Right lung (tissue), 10 donors: ENCODE data around the gene RDH5. TPM values are rescaled to one million over a fixed set of nuclear protein-coding genes. Genes with fewer than 3 reads are reported as not detected.
A peak's percentile ranks its signal among the peaks of the same experiment; 100 is the strongest.

Experiments used
- DNase-seq, 2 donors: peaks; one replicate each; pipeline ENCODE4 v3.0.0-alpha.2; 2013
- long read RNA-seq, 8 donors: transcript quantifications; one replicate each; lab custom pipeline, GENCODE V29; 2026
- polyA plus RNA-seq, 5 donors: library from polyadenylated mRNA; unstranded; fragments of 120-200 nt; gene quantifications; one replicate each; pipeline versions ENCODE4 v1.2.1 to v1.2.3, GENCODE V29; 2013; ENCODE audit warnings: inconsistent platforms in 1 of 5, low replicate concordance in 1 of 5; ENCODE audit not compliant: insufficient read length in 5 of 5, insufficient read depth in 1 of 5

The RDH5 gene
- polyA plus RNA-seq = 10 to 100 TPM in 3 of 5 donors, 1 to 10 TPM in 2; 8.7 to 15.0 (median 10.6) TPM
- long read RNA-seq, donor 1, partial matches to known transcripts = 0 of 2 reads
- long read RNA-seq, donor 1, other reads (novel, unspliced or antisense) = 0 of 2 reads
- long read RNA-seq, donor 2, partial matches to known transcripts = 606 of 607 reads
- long read RNA-seq, donor 2, other reads (novel, unspliced or antisense) = 0 of 607 reads
- long read RNA-seq, donor 3, transcript RDH5-208 (2 exons, 976 nt) = major isoform, 7 of 7 reads
- long read RNA-seq, donor 3, partial matches to known transcripts = 0 of 7 reads
- long read RNA-seq, donor 3, other reads (novel, unspliced or antisense) = 0 of 7 reads
- long read RNA-seq, donor 4, partial matches to known transcripts = 813 of 814 reads
- long read RNA-seq, donor 4, other reads (novel, unspliced or antisense) = 0 of 814 reads
- long read RNA-seq, donor 5, partial matches to known transcripts = 1,488 of 1,519 reads
- long read RNA-seq, donor 5, other reads (novel, unspliced or antisense) = 30 of 1,519 reads
- long read RNA-seq, donor 6, transcript RDH5-208 (2 exons, 976 nt) = major isoform, 6 of 1,393 reads
- long read RNA-seq, donor 6, partial matches to known transcripts = 1,353 of 1,393 reads
- long read RNA-seq, donor 6, other reads (novel, unspliced or antisense) = 34 of 1,393 reads
- long read RNA-seq, donor 7, partial matches to known transcripts = 0 of 1 reads
- long read RNA-seq, donor 7, other reads (novel, unspliced or antisense) = 0 of 1 reads
- long read RNA-seq, donor 8, partial matches to known transcripts = 477 of 482 reads
- long read RNA-seq, donor 8, other reads (novel, unspliced or antisense) = 5 of 482 reads

GRCh38 chr12:55720071-55720564, at the start of gene RDH5:
TSS of gene RDH5 (plus strand) at chr12:55720393. CDS start at chr12:55721185, 792 bp downstream.
- DNase-seq = no peak

- DNase-seq = no peak
These were observed 48.4 kb upstream of the RDH5 start for GRCh38 chr12:55671746-55672145.

- DNase-seq = no peak
These were observed 46.6 kb upstream of the RDH5 start for GRCh38 chr12:55673638-55674037.

GRCh38 chr12:55675666-55676065, 44.5 kb upstream of the RDH5 start:
- no peak for DNase-seq

- DNase-seq = no peak
These were observed 43.5 kb upstream of the RDH5 start for GRCh38 chr12:55676707-55677106.

- DNase-seq = no peak
These were observed 40.5 kb upstream of the RDH5 start for GRCh38 chr12:55679691-55680090.

- peak; percentile 42 to 62 for DNase-seq
These were observed 38.8 kb upstream of the RDH5 start for GRCh38 chr12:55681142-55682077.

GRCh38 chr12:55682087-55682796, 38.0 kb upstream of the RDH5 start:
- DNase-seq = no peak

- no peak for DNase-seq
These were observed 36.5 kb upstream of the RDH5 start for GRCh38 chr12:55683676-55684075.

- no peak for DNase-seq
These were observed 35.3 kb upstream of the RDH5 start for GRCh38 chr12:55684761-55685370.

- no peak for DNase-seq
These were observed 34.5 kb upstream of the RDH5 start for GRCh38 chr12:55685671-55686070.

GRCh38 chr12:55686366-55687010, 33.7 kb upstream of the RDH5 start:
- no peak for DNase-seq

- no peak for DNase-seq
These were observed 32.4 kb upstream of the RDH5 start for GRCh38 chr12:55687746-55688145.

GRCh38 chr12:55688716-55689655, 31.2 kb upstream of the RDH5 start:
- DNase-seq = no peak

GRCh38 chr12:55692631-55693322, 27.4 kb upstream of the RDH5 start:
- no peak for DNase-seq

- DNase-seq = no peak
These were observed 26.6 kb upstream of the RDH5 start for GRCh38 chr12:55693323-55694187.

GRCh38 chr12:55694188-55694515, 26.0 kb upstream of the RDH5 start:
- no peak for DNase-seq
